AG04450 (cell line): ENCODE measurements around the gene FKBP1B. TPM values are rescaled to one million over a fixed set of nuclear protein-coding genes. Genes with fewer than 3 reads are reported as not detected.
"Not testable (repeated sequence)": the region's sequence is repeated elsewhere in the genome, so short reads cannot be mapped to it uniquely, and the experiment has no call there.

Experiments used
- CTCF ChIA-PET: fragments of 300-600, 350-600 bp; formaldehyde crosslinking; extraction: SDS; loops from one replicate; lab custom pipeline; 2022; ENCODE audit warnings: antibody characterized with exemption, inconsistent platforms; lab: Charles Lee
- POLR2A ChIA-PET: fragments of 350-600 bp; formaldehyde crosslinking; extraction: SDS; loops from one replicate; lab custom pipeline; 2021; ENCODE audit warnings: antibody characterized with exemption, inconsistent platforms; lab: Yijun Ruan, JAX
- DNase-seq: peaks from one replicate; pipeline ENCODE4 v3.0.0-alpha.2; 2011; ENCODE audit warnings: low read depth, low spot score
- H3K27ac ChIP-seq: one replicate; pipeline ENCODE4 v1.5.1; 2012; ENCODE audit warnings: low read depth, low read length, control low read depth
- H3K27me3 ChIP-seq: one replicate; pipeline ENCODE4 v1.6.0; 2012; ENCODE audit warnings: low read length; ENCODE audit not compliant: control insufficient read depth, insufficient read depth
- H3K4me3 ChIP-seq: 2 replicates; pipeline ENCODE4 v1.5.1; 2011; ENCODE audit warnings: mild to moderate bottlenecking, low read depth, low read length, control low read depth
- H3K9me3 ChIP-seq: 2 replicates; pipeline ENCODE4 v1.5.1; 2012; ENCODE audit warnings: low read length; ENCODE audit not compliant: control insufficient read depth, insufficient read depth
- polyA plus RNA-seq: library from polyadenylated mRNA; depleted of rRNA; stranded (reverse); fragments of >200 nt; gene quantifications from 2 replicates; pipeline ENCODE4 v1.2.3, GENCODE V29; 2011
- TF ChIP-seq, protein P1 (sequence below): IDR thresholded peaks from 2 replicates; pipeline ENCODE4 v1.5.1; 2011; ENCODE audit warnings: low read depth, low read length, control low read depth, inconsistent platforms

FKBP1B gene
- polyA plus RNA-seq, 1 experiment, result 19.7 TPM

DNA sequence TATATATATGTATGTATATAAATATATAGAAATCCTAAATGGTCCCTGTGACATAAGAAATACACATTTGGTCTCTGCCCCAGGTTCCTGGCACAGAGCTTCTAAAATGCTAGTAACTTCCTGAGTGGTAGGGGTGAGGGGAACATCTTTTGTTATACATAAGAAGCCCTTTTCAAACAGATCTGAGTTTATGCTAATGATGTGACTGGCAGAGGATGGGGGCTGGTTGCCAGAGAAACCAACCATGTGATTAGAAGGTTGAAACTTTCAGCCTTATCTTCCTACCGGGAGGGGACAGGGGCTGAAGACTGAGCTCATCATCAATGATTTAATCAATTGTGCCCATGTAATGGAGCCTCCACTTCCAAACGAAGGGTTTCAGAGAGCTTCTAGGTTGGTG is 23.3 kb upstream of the FKBP1B start:
- H3K27me3 ChIP-seq, result no peaks in the 10 kb centered on the region
- H3K9me3 ChIP-seq, result no peaks in the 10 kb centered on the region
- no peak overlapping the region for H3K4me3 ChIP-seq
- no peak overlapping the region for H3K27ac ChIP-seq
- CTCF ChIA-PET, result interaction anchor here (0.6 to 1.9 kb wide), 4 partner anchors 27 to 202 kb away, joined by 3 to 9 read pairs (median 4); partner anchors contain the start of gene ATAD2B
- TF ChIP-seq, protein P1, sequence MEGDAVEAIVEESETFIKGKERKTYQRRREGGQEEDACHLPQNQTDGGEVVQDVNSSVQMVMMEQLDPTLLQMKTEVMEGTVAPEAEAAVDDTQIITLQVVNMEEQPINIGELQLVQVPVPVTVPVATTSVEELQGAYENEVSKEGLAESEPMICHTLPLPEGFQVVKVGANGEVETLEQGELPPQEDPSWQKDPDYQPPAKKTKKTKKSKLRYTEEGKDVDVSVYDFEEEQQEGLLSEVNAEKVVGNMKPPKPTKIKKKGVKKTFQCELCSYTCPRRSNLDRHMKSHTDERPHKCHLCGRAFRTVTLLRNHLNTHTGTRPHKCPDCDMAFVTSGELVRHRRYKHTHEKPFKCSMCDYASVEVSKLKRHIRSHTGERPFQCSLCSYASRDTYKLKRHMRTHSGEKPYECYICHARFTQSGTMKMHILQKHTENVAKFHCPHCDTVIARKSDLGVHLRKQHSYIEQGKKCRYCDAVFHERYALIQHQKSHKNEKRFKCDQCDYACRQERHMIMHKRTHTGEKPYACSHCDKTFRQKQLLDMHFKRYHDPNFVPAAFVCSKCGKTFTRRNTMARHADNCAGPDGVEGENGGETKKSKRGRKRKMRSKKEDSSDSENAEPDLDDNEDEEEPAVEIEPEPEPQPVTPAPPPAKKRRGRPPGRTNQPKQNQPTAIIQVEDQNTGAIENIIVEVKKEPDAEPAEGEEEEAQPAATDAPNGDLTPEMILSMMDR, result no peak
- POLR2A ChIA-PET, result no interaction called here
- DNase-seq, result no peak

DNA sequence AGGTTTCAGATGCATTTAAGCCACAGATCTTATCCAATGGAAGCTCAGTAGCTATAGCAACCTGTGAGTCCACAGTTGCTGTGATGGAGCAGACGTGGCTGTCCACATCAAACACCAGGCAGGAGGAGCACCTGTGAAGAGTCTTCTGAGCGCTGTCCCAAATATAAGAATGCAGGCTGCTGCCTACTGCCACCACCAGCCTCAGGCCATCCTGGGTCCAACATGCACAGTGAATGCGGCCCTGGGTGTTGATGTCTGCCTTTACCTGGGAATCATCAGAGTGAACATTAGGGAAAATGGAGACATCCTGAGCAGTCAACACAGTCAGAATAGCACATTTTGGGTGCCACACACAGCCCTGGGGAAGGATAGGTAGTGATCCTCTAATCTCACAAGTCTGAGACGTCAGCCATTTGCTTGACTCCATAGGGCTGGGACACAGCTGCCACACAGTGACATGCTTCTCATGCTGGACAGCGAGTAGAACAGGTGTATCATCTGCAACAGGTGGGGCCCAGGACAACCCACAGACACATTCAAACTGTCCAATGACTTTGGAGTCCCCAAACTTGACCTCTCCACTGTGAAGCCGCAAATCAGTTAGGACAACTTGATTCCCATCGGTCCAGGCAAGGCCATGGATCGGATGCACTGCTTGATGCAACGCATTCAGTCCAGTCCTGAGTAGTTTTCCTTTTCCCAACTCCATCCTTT is 10.6 kb upstream of the FKBP1B start:
- H3K27ac ChIP-seq, result no peak overlapping the region
- CTCF ChIA-PET, result no interaction called here
- H3K9me3 ChIP-seq, result no peaks in the 10 kb centered on the region
- TF ChIP-seq, protein P1, result no peak
- DNase-seq, result no peak
- H3K27me3 ChIP-seq, result no peaks in the 10 kb centered on the region
- POLR2A ChIA-PET, result no interaction called here
- H3K4me3 ChIP-seq, result no peak overlapping the region

DNA sequence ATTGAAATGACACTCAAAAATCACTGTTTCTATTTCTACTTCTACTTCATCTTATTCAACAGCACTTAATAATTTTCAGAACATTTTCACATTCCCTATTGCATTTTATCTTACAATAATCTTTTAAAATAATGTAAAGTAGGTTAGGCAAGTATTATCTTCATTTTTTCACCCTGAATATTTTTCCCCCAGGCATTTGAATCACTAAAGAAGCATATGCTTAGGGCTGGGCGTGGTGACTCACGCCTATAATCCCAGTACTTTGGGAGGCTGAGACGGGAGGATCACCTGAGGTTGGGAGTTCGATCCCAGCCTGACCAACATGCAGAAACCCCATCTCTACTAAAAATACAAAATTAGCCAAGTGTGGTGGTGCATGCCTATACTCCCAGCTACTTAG is 9.0 kb upstream of the FKBP1B start:
- Histone ChIP-seq H3K9me3 (no peaks in the 10 kb centered on the region), H3K4me3 (no peak overlapping the region), H3K27ac (no peak overlapping the region), H3K27me3 (no peaks in the 10 kb centered on the region)
- TF ChIP-seq, protein P1, result no peak
- POLR2A ChIA-PET, result no interaction called here
- DNase-seq, result no peak
- CTCF ChIA-PET, result interaction anchor here (1.2 kb wide), 1 partner anchor 44 kb away, joined by 6 read pairs; the partner anchor contains the start of gene TP53I3

DNA sequence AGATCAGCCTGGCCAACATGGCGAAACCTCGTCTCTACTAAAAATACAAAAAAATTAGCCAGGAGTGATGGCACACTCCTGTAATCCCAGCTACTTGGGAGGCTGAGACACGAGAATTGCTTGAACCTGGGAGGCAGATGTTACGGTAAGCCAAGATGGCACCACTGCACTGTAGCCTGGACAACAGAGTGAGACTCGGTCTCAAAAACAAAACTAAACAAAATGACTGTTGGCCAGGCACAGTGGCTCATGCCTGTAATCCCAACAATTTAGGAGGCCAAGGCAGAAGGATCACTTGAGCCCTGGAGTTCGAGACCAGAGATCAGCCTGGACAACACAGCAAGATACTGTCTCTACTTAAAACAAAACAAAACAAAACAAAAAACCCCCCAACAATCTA is 6.4 kb upstream of the FKBP1B start:
- DNase-seq, POLR2A ChIA-PET, CTCF ChIA-PET, H3K9me3 ChIP-seq, H3K27me3 ChIP-seq, H3K27ac ChIP-seq, H3K4me3 ChIP-seq: not testable (repeated sequence)

DNA sequence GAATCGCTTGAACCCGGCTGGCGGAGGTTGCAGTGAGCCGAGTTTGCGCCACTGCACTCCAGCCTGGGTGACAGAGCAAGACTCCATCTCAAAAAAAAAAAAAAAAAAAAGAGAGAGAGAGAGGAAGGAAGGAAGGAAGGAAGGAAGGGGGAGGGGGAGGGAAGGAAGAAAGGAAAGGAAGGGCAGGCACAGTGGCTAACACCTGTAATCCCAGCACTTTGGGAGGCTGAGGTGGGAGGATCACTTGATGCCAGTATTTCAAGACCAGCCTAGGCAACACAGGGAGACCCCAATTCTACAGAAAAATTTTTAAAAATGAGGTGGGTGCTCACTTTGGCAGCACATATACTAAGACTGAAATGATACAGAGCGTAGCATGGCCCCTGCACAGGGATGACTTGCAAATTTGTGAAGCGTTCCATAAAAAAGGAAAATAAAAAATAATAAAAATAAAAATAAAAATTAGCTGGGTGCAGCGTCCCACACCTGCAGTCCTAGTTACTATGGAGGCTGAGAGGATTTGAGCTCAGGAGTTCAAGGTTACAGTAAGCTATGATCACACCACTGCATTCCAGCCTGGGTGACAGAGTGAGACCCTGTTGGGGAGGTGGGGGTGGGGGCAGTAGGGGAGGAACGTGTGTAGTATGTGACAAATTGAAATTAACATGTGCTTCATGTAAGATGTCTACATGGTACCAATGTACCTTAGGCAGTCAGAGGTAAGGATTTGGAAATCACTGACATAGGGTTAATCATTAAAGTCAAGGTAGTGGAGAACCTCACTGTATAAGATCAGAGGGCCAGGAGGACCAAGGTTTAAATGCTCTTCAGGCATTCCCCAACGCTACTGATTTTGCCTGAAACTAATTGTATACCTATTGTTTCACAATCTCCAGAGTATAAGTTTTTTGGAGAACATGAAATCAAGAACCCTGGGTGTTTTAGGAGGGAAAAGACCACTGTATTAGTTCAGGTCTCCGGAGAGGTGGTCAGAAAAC is 3.7 kb upstream of the FKBP1B start:
- POLR2A ChIA-PET, result interaction anchor here (0.7 kb wide), 1 partner anchor 262 kb away, joined by 6 read pairs; no protein-coding TSS in a partner anchor
- no peak overlapping the region for H3K27ac ChIP-seq

More for the DNA sequence above, 3.7 kb upstream of the FKBP1B start:
- H3K9me3 ChIP-seq, result no peaks in the 10 kb centered on the region; the same call in 1 of the 2 replicates
- peak overlapping the region; percentile 91 for H3K4me3 ChIP-seq
- DNase-seq, result no peak
- CTCF ChIA-PET, result interaction anchor here (0.5 to 2.1 kb wide), 4 partner anchors 36 to 221 kb away, joined by 3 to 6 read pairs (median 4); partner anchors contain the start of genes ATAD2B and MFSD2B
- TF ChIP-seq, protein P1, result no peak
- no peaks in the 10 kb centered on the region for H3K27me3 ChIP-seq
